ENCODE measurements around the gene FLNA.

GRCh38 chrX:154325541-154325940, 48.9 kb downstream of the FLNA start:
- TF ChIP-seq CTCF (IDR thresholded peaks at IDR 0.05; ENCODE audit: low read length) (no peak), EZH2 (IDR thresholded peaks at IDR 0.05; ENCODE audit: borderline replicate concordance, low read length) (no peak)

Data from OCI-LY1 (cell line).